H1 (cell line): ENCODE results near the gene PKD1. TPM values are rescaled to one million over a fixed set of nuclear protein-coding genes. Genes with fewer than 3 reads are reported as not detected.

ENCODE experiments used
- BACH1 ChIP-seq: IDR thresholded peaks from 2 replicates; pipeline ENCODE4 v1.6.1; 2012; ENCODE audit warnings: low read length, improper control_type of control experiment
- CTBP2 ChIP-seq: IDR thresholded peaks from 2 replicates; pipeline ENCODE4 v1.7.0; 2011; ENCODE audit warnings: borderline replicate concordance, mild to moderate bottlenecking, moderate library complexity, mixed read lengths, low read length; ENCODE audit not compliant: insufficient read depth, insufficient read length
- FOSL1 ChIP-seq: IDR thresholded peaks from 2 replicates; pipeline ENCODE4 v1.6.1; 2011; ENCODE audit warnings: mild to moderate bottlenecking, low read depth, low read length, moderate library complexity; ENCODE audit not compliant: insufficient read depth
- KDM1A ChIP-seq: fragments of 200-600, 300-600 bp; sonication (generic); IDR thresholded peaks from 2 replicates; pipeline ENCODE4 v1.7.1; 2016; ENCODE audit warnings: mild to moderate bottlenecking, low read length, borderline replicate concordance
- MAFK ChIP-seq: IDR thresholded peaks from 2 replicates; pipeline ENCODE4 v1.6.1; 2012; ENCODE audit warnings: low read depth, mild to moderate bottlenecking, improper control_type of control experiment, low read length
- NANOG ChIP-seq: IDR thresholded peaks from 2 replicates; pipeline ENCODE4 v1.6.1; 2011; ENCODE audit warnings: low read length, low read depth, mild to moderate bottlenecking, inconsistent platforms; ENCODE audit not compliant: insufficient read depth, poor library complexity, severe bottlenecking
- SRF ChIP-seq: IDR thresholded peaks from 2 replicates; pipeline ENCODE4 v1.6.1; 2011; ENCODE audit warnings: mild to moderate bottlenecking, low read depth, low read length, moderate library complexity
- ZNF274 ChIP-seq: IDR thresholded peaks from 2 replicates; pipeline ENCODE4 v1.7.0; 2012; ENCODE audit warnings: low read length, borderline replicate concordance; ENCODE audit errors: extremely low read depth
- polyA plus RNA-seq, 7 experiments: library from polyadenylated mRNA; depleted of rRNA in 3 of 7; stranded (reverse) in 5 of 7; unstranded in 2 of 7; fragments of >200 nt in 5 of 7; fragments of 200-250 nt in 2 of 7; gene quantifications; 1 replicate in 5 of 7; 2 replicates in 1 of 7; 4 replicates in 1 of 7; pipeline versions ENCODE4 v1.2.1 to v1.2.3, GENCODE V29; 2011 to 2013; ENCODE audit warnings: missing spikeins in 2 of 7, mixed read lengths in 2 of 7
- total RNA-seq: library from RNA; stranded (reverse); fragmentation: NEBNext Ultra II Directional; extraction: Animal tissue kit (Norgen Biotek cat#: 25700); gene quantifications from 2 replicates; pipeline ENCODE4 v1.2.1, GENCODE V29; 2021

The PKD1 gene
- total and polyA plus RNA-seq, 2 of the 8 experiments (the other 6 are each of a cell fraction or from before 2014, with no cell fraction given): 40.6 to 52.7 TPM

DNA sequence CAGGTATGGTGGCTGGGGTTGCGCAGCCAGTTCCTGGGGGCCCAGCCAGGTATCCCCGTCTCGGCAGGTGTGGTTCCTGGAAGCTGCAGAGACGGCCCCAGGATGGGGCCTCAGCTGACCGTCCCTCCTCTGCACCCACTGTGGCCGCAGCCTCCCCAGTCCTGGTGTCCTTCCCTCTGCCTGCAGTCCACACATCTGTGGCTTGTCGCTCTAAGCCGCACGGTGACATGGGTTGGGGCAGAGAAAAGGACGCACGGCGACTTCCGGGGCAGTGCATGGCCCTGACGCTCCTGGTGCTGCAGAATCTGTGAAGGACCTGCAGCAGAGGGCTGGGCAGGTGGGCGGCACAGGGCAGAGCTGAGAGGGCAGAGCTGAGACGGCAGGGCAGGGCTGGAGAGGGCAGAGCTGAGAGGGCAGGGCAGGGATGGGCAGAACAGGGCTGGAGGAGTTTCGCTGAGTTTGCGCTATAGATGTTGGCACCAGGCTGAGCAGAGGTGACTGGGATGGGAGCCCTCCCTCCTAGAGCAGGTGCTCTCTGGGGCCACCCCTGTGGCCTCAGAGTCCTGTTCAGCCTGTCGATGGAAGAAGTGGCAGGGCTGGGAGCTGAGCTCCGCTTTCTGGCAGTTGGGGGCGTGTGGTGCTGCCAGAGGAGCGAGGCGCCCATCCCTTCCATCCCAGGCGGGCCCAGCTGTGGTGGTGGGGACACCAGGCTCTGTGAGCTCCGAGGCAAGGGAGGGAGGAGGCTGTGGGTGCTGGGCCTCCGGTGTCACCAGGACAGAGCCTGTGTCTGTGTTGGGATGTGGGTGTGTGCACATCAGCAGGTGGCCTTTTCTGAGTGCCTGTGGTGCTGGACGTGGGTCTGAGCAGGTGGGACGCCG lies 64.9 kb downstream of the PKD1 start (continued):
- TF ChIP-seq MAFK (no peak), CTBP2 (no peak), KDM1A (no peak), ZNF274 (no peak), BACH1 (no peak), NANOG (no peak), FOSL1 (no peak), SRF (no peak)
